ENCODE data around the gene ACSM3. TPM values are rescaled to one million over a fixed set of nuclear protein-coding genes. Genes with fewer than 3 reads are reported as not detected.

The ACSM3 gene
- total and polyA plus RNA-seq, 9 of the 15 experiments (the other 6 are each of a cell fraction or from before 2014, with no cell fraction given): 112 to 420 (median 182) TPM

DNA sequence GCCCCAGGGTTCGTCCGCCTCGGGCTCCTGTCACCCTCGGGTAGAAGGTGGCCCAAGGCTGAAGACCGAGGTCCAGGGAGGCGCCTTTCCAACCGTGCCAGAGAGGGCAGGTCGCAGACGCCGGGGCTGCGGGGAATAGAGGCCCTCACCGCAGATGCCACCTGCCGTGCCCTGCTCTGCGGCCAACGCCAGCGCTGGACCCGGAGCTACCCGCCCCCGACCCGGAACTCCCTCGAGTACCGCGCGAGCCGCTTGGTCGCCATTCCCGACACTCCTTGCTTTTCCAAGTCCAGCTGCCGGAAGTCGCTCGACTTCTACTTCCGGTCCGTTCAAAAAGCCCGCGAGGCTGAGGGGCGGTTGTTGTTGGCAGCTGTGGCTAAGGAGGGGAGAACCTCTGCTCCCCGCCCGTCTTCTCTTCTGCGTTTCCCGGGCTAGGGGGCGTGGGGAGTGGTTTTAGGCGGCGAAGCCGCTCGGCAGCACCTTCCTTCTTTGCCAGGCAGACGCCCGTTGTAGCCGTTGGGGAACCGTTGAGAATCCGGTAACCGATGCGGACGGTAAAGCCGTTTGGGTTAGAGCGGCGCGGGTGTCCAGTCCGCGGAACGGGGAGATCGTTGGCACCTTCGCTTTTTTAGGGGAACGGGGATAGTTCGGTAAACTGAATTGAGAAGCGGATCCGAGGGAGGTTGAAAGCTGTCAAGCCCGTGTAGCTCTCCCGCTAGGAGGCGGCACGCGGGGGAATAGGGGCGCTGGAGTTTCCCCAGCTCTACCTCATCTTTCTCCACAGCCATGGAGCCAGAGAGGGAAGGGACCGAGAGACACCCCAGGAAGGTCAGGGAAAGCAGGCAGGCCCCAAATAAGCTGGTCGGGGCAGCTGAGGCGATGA lies 42.6 kb downstream of the ACSM3 start, which contains the start of the genes ERI2 and REXO5 (continued):
- TF ChIP-seq, protein P1, sequence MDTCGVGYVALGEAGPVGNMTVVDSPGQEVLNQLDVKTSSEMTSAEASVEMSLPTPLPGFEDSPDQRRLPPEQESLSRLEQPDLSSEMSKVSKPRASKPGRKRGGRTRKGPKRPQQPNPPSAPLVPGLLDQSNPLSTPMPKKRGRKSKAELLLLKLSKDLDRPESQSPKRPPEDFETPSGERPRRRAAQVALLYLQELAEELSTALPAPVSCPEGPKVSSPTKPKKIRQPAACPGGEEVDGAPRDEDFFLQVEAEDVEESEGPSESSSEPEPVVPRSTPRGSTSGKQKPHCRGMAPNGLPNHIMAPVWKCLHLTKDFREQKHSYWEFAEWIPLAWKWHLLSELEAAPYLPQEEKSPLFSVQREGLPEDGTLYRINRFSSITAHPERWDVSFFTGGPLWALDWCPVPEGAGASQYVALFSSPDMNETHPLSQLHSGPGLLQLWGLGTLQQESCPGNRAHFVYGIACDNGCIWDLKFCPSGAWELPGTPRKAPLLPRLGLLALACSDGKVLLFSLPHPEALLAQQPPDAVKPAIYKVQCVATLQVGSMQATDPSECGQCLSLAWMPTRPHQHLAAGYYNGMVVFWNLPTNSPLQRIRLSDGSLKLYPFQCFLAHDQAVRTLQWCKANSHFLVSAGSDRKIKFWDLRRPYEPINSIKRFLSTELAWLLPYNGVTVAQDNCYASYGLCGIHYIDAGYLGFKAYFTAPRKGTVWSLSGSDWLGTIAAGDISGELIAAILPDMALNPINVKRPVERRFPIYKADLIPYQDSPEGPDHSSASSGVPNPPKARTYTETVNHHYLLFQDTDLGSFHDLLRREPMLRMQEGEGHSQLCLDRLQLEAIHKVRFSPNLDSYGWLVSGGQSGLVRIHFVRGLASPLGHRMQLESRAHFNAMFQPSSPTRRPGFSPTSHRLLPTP (IDR thresholded peaks at IDR 0.05; ENCODE audit: borderline replicate concordance, extremely low read depth, insufficient read length): peak; percentile 5
- TF ChIP-seq SMAD1 (IDR thresholded peaks at IDR 0.05; ENCODE audit: low read depth, low read length, partially characterized antibody) (peak; percentile 73), MAZ (CRISPR knock-in tag; conservative IDR thresholded peaks at IDR 0.05 in 1 of 2, IDR thresholded peaks at IDR 0.05 in 1 of 2) (peak; percentile 69 to 70), ZC3H11A (IDR thresholded peaks at IDR 0.05; ENCODE audit: low read depth, low read length) (no peak), FOXM1 (IDR thresholded peaks at IDR 0.05; ENCODE audit: low read depth) (peak; percentile 97), FOXM1 (CRISPR knock-in tag; IDR thresholded peaks at IDR 0.05; ENCODE audit: low read depth) (no peak), NFIX (CRISPR knock-in tag; IDR thresholded peaks at IDR 0.05; ENCODE audit: low read depth) (no peak), ETS2 (tag; IDR thresholded peaks at IDR 0.05; ENCODE audit: borderline replicate concordance, poor library complexity, severe bottlenecking) (no peak), LARP7 (IDR thresholded peaks at IDR 0.05) (no peak), FOXP1 (CRISPR knock-in tag; IDR thresholded peaks at IDR 0.05) (0 out of 2 replicates have a peak, but pooled peaks have one; percentile 44), ZNF253 (CRISPR knock-in tag; conservative IDR thresholded peaks at IDR 0.05) (no peak), CBX5 (IDR thresholded peaks at IDR 0.05; ENCODE audit: borderline replicate concordance, low read depth) (no peak), MTA1 (IDR thresholded peaks at IDR 0.05; ENCODE audit: borderline replicate concordance) (no peak; the same call in 1 of the 2 replicates), NRF1 (conservative IDR thresholded peaks at IDR 0.05 in 1 of 2, IDR thresholded peaks at IDR 0.05 in 1 of 2) (peak; percentile 29 to 34; a peak in 2 of 4 replicates), CTBP1 (IDR thresholded peaks at IDR 0.05; ENCODE audit: borderline replicate concordance) (peak; percentile 55; the same call in 1 of the 2 replicates), THRAP3 (IDR thresholded peaks at IDR 0.05; ENCODE audit: borderline replicate concordance) (peak; percentile 79; the same call in 1 of the 2 replicates), TSC22D4 (tag; IDR thresholded peaks at IDR 0.05) (no peak), HCFC1 (IDR thresholded peaks at IDR 0.05; ENCODE audit: low read depth, low read length) (peak; percentile 55)
- TF ChIP-seq, protein P2, sequence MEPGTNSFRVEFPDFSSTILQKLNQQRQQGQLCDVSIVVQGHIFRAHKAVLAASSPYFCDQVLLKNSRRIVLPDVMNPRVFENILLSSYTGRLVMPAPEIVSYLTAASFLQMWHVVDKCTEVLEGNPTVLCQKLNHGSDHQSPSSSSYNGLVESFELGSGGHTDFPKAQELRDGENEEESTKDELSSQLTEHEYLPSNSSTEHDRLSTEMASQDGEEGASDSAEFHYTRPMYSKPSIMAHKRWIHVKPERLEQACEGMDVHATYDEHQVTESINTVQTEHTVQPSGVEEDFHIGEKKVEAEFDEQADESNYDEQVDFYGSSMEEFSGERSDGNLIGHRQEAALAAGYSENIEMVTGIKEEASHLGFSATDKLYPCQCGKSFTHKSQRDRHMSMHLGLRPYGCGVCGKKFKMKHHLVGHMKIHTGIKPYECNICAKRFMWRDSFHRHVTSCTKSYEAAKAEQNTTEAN (CRISPR knock-in tag; IDR thresholded peaks at IDR 0.05): no peak

Data from K562 (cell line).